Activated T-cell treated with anti-CD3 and anti-CD28 coated beads for 4 hours (primary cell): Measurements from ENCODE around the gene TOPBP1.
"Not testable (repeated sequence)": the region's sequence is repeated elsewhere in the genome, so short reads cannot be mapped to it uniquely, and the experiment has no call there.

Source experiments
- DNase-seq: peaks from one replicate; pipeline ENCODE4 v3.0.0-alpha.2; 2020

Gene TOPBP1

GRCh38 chr3:133568294-133569014 is 93.3 kb downstream of the TOPBP1 start:
- no peak for DNase-seq

- no peak for DNase-seq
These were observed 97.9 kb downstream of the TOPBP1 start for GRCh38 chr3:133563816-133564215.

DNA sequence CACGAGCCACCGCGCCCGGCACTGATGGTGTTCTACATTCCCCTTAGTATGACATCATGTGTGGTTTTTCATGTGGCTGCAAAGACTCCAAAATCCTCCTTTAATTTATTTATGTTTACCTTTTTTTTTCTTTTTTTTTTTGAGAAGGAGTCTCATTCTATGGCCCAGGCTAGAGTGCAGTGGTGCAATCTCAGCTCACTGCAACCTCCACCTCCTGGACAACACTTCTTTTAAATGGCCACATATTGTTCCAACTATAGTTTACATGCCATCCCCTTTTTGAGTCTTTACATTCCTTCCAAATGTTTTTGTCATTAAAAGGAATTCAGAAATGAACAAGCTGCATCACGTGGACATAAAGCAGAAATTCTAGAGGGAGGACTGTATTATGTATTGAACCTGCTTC is 98.6 kb downstream of the TOPBP1 start:
- DNase-seq = no peak

- DNase-seq = no peak
These were observed 99.4 kb downstream of the TOPBP1 start for GRCh38 chr3:133562376-133562775.

DNA sequence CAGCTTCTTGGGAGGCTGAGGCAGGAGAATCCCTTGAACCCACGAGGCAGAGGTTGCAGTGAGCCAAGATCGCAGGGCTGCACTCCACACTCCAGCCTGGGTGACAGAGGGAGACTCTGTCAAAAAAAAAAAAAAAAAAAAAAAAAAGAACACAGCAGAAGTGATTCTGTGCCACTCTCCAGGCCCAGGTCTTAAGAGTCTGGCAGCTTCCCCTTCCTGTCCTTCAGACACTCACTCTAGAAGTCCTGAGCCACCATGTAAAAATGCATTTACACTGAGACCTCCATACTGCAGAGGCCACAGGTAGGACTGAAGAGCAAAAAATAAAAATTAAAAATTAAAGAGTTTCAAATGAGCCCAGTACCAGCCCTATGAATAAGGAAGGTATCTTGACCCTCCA is 100.1 kb downstream of the TOPBP1 start:
- no peak for DNase-seq

DNA sequence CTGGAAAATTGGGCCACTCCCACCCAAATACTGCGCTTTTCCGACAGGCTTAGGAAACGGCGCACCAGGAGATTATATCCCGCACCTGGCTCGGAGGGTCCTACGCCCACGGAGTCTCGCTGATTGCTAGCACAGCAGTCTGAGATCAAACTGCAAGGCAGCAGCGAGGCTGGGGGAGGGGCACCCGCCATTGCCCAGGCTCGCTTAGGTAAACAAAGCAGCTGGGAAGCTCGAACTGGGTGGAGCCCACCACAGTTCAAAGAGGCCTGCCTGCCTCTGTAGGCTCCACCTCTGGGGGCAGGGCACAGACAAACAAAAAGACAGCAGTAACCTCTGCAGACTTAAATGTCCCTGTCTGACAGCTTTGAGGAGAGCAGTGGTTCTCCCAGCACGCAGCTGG is 110.2 kb downstream of the TOPBP1 start:
- DNase-seq = not testable (repeated sequence)
